ENCODE measurements around the gene HPSE2. TPM values are rescaled to one million over a fixed set of nuclear protein-coding genes. Genes with fewer than 3 reads are reported as not detected.

Gene HPSE2
- total RNA-seq, 1 experiment from 2014 or later: not detected

DNA sequence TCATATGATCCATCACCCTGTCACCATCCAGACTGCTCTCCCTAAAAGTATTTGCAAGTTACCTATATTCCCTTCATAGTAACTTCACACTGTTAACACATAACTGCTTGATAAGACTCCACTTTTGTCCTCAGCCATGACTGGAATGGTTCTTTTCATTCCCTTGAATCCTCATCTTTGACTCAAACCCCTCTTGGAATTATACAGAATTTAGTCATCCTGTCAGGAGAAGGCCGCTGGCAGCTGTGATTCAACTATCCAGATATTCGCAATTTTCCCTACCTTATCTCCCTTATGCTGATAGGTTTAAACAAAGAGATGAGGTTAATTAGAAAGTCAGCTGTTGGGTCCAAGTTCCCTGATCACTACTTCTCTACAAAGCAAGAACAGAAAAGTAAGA lies 646.0 kb downstream of the HPSE2 start:
- H3K4me1 ChIP-seq (ENCODE audit: control insufficient read depth, insufficient read depth, low read length): no peaks in the 10 kb centered on the region
- DNase-seq (ENCODE audit: low read depth, low spot score) (no peak), ATAC-seq (no peak)
- H3K27me3 ChIP-seq (ENCODE audit: control insufficient read depth, insufficient read depth, low read length): no peaks in the 10 kb centered on the region; the same call in 1 of the 2 replicates
- no peak overlapping the region for H3K27ac ChIP-seq (ENCODE audit: low read length)
- H3K4me3 ChIP-seq (ENCODE audit: low read depth in 2 of 2, low read length in 2 of 2): no peak overlapping the region
- no TSS peak for BruUV-seq (replicated peaks)
- POLR2A ChIA-PET: no interaction called here
- in situ Hi-C loops (cut with HindIII; ENCODE audit: low pct_unique_long_range_greater_than_20kb, low sequenced_read_pairs): no loop called here
- no peaks in the 10 kb centered on the region for H3K36me3 ChIP-seq (ENCODE audit: control insufficient read depth, insufficient read depth, low read length)
- CTCF ChIA-PET: no interaction called here
- TF ChIP-seq POLR2AphosphoS5 (IDR thresholded peaks at IDR 0.05; ENCODE audit: low read depth, low read length) (no peak), SIN3A (IDR thresholded peaks at IDR 0.05; ENCODE audit: borderline replicate concordance, insufficient read depth, low read depth, low read length) (no peak), CTCF (IDR thresholded peaks at IDR 0.05) (no peak), TCF7L2 (IDR thresholded peaks at IDR 0.05; ENCODE audit: low read depth, low read length) (no peak), REST (IDR thresholded peaks at IDR 0.05; ENCODE audit: insufficient read depth in 1 of 2, low read depth in 2 of 2, low read length in 1 of 2) (no peak)
- intact Hi-C loops (cut with micrococcal nuclease; ENCODE audit: unreplicated experiment): no loop called here
- H3K9me3 ChIP-seq (ENCODE audit: control insufficient read depth, insufficient read depth, low read depth, low read length): no peaks in the 10 kb centered on the region

DNA sequence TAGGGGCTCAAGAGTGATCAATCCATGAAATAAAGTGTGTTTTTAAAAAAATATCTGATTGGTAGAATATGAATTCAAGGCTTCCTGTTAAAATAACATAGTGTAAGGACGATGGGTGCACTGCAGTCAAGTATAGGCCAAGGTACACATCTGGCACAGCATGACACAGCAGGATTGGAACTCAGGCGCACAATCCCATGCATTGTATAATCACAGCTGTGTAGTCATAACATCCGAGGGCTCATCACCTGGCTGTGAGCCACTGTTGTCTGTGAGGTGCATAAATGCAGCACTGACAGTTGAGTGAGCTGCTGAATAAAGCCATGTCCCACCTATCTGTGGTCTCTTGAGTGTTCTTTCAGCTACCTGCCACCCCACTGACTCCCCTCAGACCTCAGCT lies 646.6 kb downstream of the HPSE2 start:
- CTCF ChIA-PET: no interaction called here
- no peaks in the 10 kb centered on the region for H3K36me3 ChIP-seq (ENCODE audit: control insufficient read depth, insufficient read depth, low read length)
- no peaks in the 10 kb centered on the region for H3K4me1 ChIP-seq (ENCODE audit: control insufficient read depth, insufficient read depth, low read length)
- TF ChIP-seq REST (IDR thresholded peaks at IDR 0.05; ENCODE audit: insufficient read depth in 1 of 2, low read depth in 2 of 2, low read length in 1 of 2): no peak
- no peak for TF ChIP-seq TCF7L2 (IDR thresholded peaks at IDR 0.05; ENCODE audit: low read depth, low read length)
- no peak for TF ChIP-seq CTCF (IDR thresholded peaks at IDR 0.05)
- TF ChIP-seq POLR2AphosphoS5 (IDR thresholded peaks at IDR 0.05; ENCODE audit: low read depth, low read length): no peak
- TF ChIP-seq SIN3A (IDR thresholded peaks at IDR 0.05; ENCODE audit: borderline replicate concordance, insufficient read depth, low read depth, low read length): no peak
- in situ Hi-C loops (cut with HindIII; ENCODE audit: low pct_unique_long_range_greater_than_20kb, low sequenced_read_pairs) (no loop called here), intact Hi-C loops (cut with micrococcal nuclease; ENCODE audit: unreplicated experiment) (no loop called here)
- no TSS peak for BruUV-seq (replicated peaks)
- POLR2A ChIA-PET: no interaction called here
- no peaks in the 10 kb centered on the region for H3K9me3 ChIP-seq (ENCODE audit: control insufficient read depth, insufficient read depth, low read depth, low read length)
- ATAC-seq (no peak), DNase-seq (ENCODE audit: low read depth, low spot score) (no peak)
- H3K27ac ChIP-seq (ENCODE audit: low read length): no peak overlapping the region
- no peaks in the 10 kb centered on the region; the same call in 1 of the 2 replicates for H3K27me3 ChIP-seq (ENCODE audit: control insufficient read depth, insufficient read depth, low read length)
- no peak overlapping the region for H3K4me3 ChIP-seq (ENCODE audit: low read depth in 2 of 2, low read length in 2 of 2)
